T-helper 17 cell (primary cell): ENCODE data around the gene RSRC1. TPM values are rescaled to one million over a fixed set of nuclear protein-coding genes. Genes with fewer than 3 reads are reported as not detected.
A peak's percentile ranks its signal among the peaks of the same experiment; 100 is the strongest.

Experiments used
- ATAC-seq: fragments of 150-1000 bp; cut with Tn5 transposase; 2 replicates; pipeline ENCODE4 v1.10.0; 2021; ENCODE audit warnings: mild to moderate bottlenecking, moderate library complexity
- DNase-seq, 3 donors: peaks; one replicate each; pipeline versions ENCODE4 v3.0.0 to v3.0.0-alpha.2; 2020 to 2021
- H3K9me3 ChIP-seq: one replicate; pipeline ENCODE4 v1.7.0; 2013; ENCODE audit warnings: low read length, mild to moderate bottlenecking; ENCODE audit not compliant: control insufficient read depth, poor library complexity, severe bottlenecking
- H3K27ac Mint-ChIP-seq: one replicate; pipeline ENCODE4 v1.8.0; 2022; ENCODE audit warnings: mild to moderate bottlenecking, moderate library complexity, mixed read lengths
- H3K27me3 Mint-ChIP-seq: one replicate; pipeline ENCODE4 v1.8.0; 2022; ENCODE audit warnings: mixed read lengths
- H3K36me3 Mint-ChIP-seq: one replicate; pipeline ENCODE4 v1.8.0; 2022; ENCODE audit warnings: low read depth, mixed read lengths
- H3K4me1 Mint-ChIP-seq: one replicate; pipeline ENCODE4 v1.8.0; 2022; ENCODE audit warnings: mild to moderate bottlenecking, mixed read lengths
- H3K4me3 Mint-ChIP-seq: one replicate; pipeline ENCODE4 v1.8.0; 2022; ENCODE audit warnings: mild to moderate bottlenecking, moderate library complexity, mixed read lengths
- total RNA-seq, 4 donors: library from RNA in 2 of 4; stranded (reverse) in 2 of 4; gene quantifications; one replicate each; pipeline ENCODE4 v1.2.3 and lab custom pipeline; 2022 to 2026

RSRC1 gene
- total RNA-seq, 2 donors from 2014 or later: 30.8 to 31.6 TPM

- Mint-ChIP-seq H3K4me1 (peaks cover 10% of the 10 kb centered on the region), H3K27me3 (peaks cover 84% of the 10 kb centered on the region), H3K27ac (peak overlapping the region; percentile 72), H3K36me3 (peaks cover 7% of the 10 kb centered on the region), H3K4me3 (peak overlapping the region; percentile 1)
- H3K9me3 ChIP-seq: peaks cover 3% of the 10 kb centered on the region
- DNase-seq (no peak), ATAC-seq (no peak)
These were observed 14.6 kb upstream of the RSRC1 start for GRCh38 chr3:158095111-158095813.

GRCh38 chr3:158095814-158096704 is 13.8 kb upstream of the RSRC1 start:
- ATAC-seq (no peak), DNase-seq (no peak)
- Mint-ChIP-seq H3K4me3 (peak overlapping the region; percentile 7), H3K36me3 (peaks cover 7% of the 10 kb centered on the region), H3K4me1 (peaks cover 10% of the 10 kb centered on the region), H3K27ac (peak overlapping the region; percentile 94), H3K27me3 (peaks cover 82% of the 10 kb centered on the region)
- H3K9me3 ChIP-seq: peaks cover 3% of the 10 kb centered on the region

GRCh38 chr3:158097081-158097592 is 12.8 kb upstream of the RSRC1 start:
- Mint-ChIP-seq H3K36me3 (peaks cover 7% of the 10 kb centered on the region), H3K4me1 (peaks cover 10% of the 10 kb centered on the region), H3K27me3 (peaks cover 90% of the 10 kb centered on the region), H3K27ac (peak overlapping the region; percentile 94), H3K4me3 (peak overlapping the region; percentile 84)
- ATAC-seq: no peak
- peaks cover 3% of the 10 kb centered on the region for H3K9me3 ChIP-seq
- no peak for DNase-seq

GRCh38 chr3:158097593-158098308 is 12.1 kb upstream of the RSRC1 start:
- Mint-ChIP-seq H3K27me3 (peaks cover 90% of the 10 kb centered on the region), H3K4me3 (peak overlapping the region; percentile 84), H3K27ac (peak overlapping the region; percentile 94), H3K4me1 (peaks cover 12% of the 10 kb centered on the region), H3K36me3 (peaks cover 9% of the 10 kb centered on the region)
- ATAC-seq (peak; percentile 96), DNase-seq (peak; percentile 53 to 57 (median 56))
- H3K9me3 ChIP-seq: peaks cover 3% of the 10 kb centered on the region

- Mint-ChIP-seq H3K4me3 (peak overlapping the region; percentile 84), H3K27ac (peak overlapping the region; percentile 94), H3K36me3 (peaks cover 11% of the 10 kb centered on the region), H3K4me1 (peaks cover 15% of the 10 kb centered on the region), H3K27me3 (peaks cover 93% of the 10 kb centered on the region)
- no peak for DNase-seq
- H3K9me3 ChIP-seq: peaks cover 3% of the 10 kb centered on the region
- ATAC-seq: no peak
These were observed 11.6 kb upstream of the RSRC1 start for GRCh38 chr3:158098309-158098639.

- Mint-ChIP-seq H3K27me3 (peaks cover 93% of the 10 kb centered on the region), H3K36me3 (peaks cover 11% of the 10 kb centered on the region), H3K27ac (no peak overlapping the region), H3K4me1 (peaks cover 21% of the 10 kb centered on the region), H3K4me3 (no peak overlapping the region)
- ATAC-seq: no peak
- no peak for DNase-seq
- peaks cover 3% of the 10 kb centered on the region for H3K9me3 ChIP-seq
These were observed 11.0 kb upstream of the RSRC1 start for GRCh38 chr3:158098834-158099424.

- no peak for ATAC-seq
- H3K9me3 ChIP-seq: peaks cover 7% of the 10 kb centered on the region
- Mint-ChIP-seq H3K27ac (no peak overlapping the region), H3K4me1 (peaks cover 27% of the 10 kb centered on the region), H3K27me3 (peaks cover 91% of the 10 kb centered on the region), H3K36me3 (peaks cover 11% of the 10 kb centered on the region), H3K4me3 (no peak overlapping the region)
- DNase-seq: no peak
These were observed 9.2 kb upstream of the RSRC1 start for GRCh38 chr3:158100681-158101080.

- peaks cover 92% of the 10 kb centered on the region for H3K27me3 Mint-ChIP-seq
- peak overlapping the region; percentile 21 for H3K4me3 Mint-ChIP-seq
- DNase-seq (no peak), ATAC-seq (no peak)
- H3K27ac Mint-ChIP-seq: peak overlapping the region; percentile 74
- H3K4me1 Mint-ChIP-seq: peaks cover 33% of the 10 kb centered on the region
- H3K36me3 Mint-ChIP-seq: peaks cover 17% of the 10 kb centered on the region
- peaks cover 7% of the 10 kb centered on the region for H3K9me3 ChIP-seq
These were observed 8.3 kb upstream of the RSRC1 start for GRCh38 chr3:158101335-158102241.

GRCh38 chr3:158102242-158103080 is 7.4 kb upstream of the RSRC1 start:
- H3K9me3 ChIP-seq: peaks cover 4% of the 10 kb centered on the region
- DNase-seq: no peak
- Mint-ChIP-seq H3K4me1 (peaks cover 38% of the 10 kb centered on the region), H3K36me3 (peaks cover 15% of the 10 kb centered on the region), H3K27ac (peak overlapping the region; percentile 74), H3K4me3 (peak overlapping the region; percentile 39), H3K27me3 (peaks cover 92% of the 10 kb centered on the region)
- no peak for ATAC-seq

- Mint-ChIP-seq H3K4me3 (peak overlapping the region; percentile 61), H3K36me3 (peaks cover 11% of the 10 kb centered on the region), H3K27me3 (peaks cover 92% of the 10 kb centered on the region), H3K4me1 (peaks cover 31% of the 10 kb centered on the region), H3K27ac (peak overlapping the region; percentile 74)
- ATAC-seq: no peak
- H3K9me3 ChIP-seq: peaks cover 4% of the 10 kb centered on the region
- DNase-seq: no peak
These were observed 6.6 kb upstream of the RSRC1 start for GRCh38 chr3:158103081-158103886.

GRCh38 chr3:158103887-158104327 is 6.0 kb upstream of the RSRC1 start:
- H3K9me3 ChIP-seq: peaks cover 10% of the 10 kb centered on the region
- no peak for DNase-seq
- peaks cover 88% of the 10 kb centered on the region for H3K27me3 Mint-ChIP-seq
- peaks cover 11% of the 10 kb centered on the region for H3K36me3 Mint-ChIP-seq
- peaks cover 31% of the 10 kb centered on the region for H3K4me1 Mint-ChIP-seq
- ATAC-seq: no peak
- peak overlapping the region; percentile 74 for H3K27ac Mint-ChIP-seq
- peak overlapping the region; percentile 61 for H3K4me3 Mint-ChIP-seq
